H9 (cell line): ENCODE results near the gene AHNAK. TPM values are rescaled to one million over a fixed set of nuclear protein-coding genes. Genes with fewer than 3 reads are reported as not detected.

Source experiments
- DNase-seq: peaks from one replicate; pipeline ENCODE4 v3.0.0-alpha.2; 2017
- H2AFZ ChIP-seq: one replicate; pipeline ENCODE4 v1.6.1; 2013; ENCODE audit warnings: mild to moderate bottlenecking, low read length, control low read depth, moderate library complexity
- H2AK5ac ChIP-seq: 2 replicates; pipeline ENCODE4 v1.6.1; 2013; ENCODE audit warnings: low read length, control low read depth, mixed read lengths; ENCODE audit not compliant: insufficient read length
- H2BK120ac ChIP-seq: one replicate; pipeline ENCODE4 v1.6.1; 2013; ENCODE audit warnings: low read depth, mild to moderate bottlenecking, low read length, control low read depth, inconsistent platforms; ENCODE audit not compliant: poor library complexity, severe bottlenecking
- H2BK12ac ChIP-seq: 2 replicates; pipeline ENCODE4 v1.6.1; 2013; ENCODE audit warnings: low read length, control low read depth, mixed read lengths, low read depth; ENCODE audit not compliant: insufficient read length
- H2BK15ac ChIP-seq: 2 replicates; pipeline ENCODE4 v1.6.1; 2013; ENCODE audit warnings: low read depth, low read length, control low read depth
- H2BK20ac ChIP-seq: one replicate; pipeline ENCODE4 v1.6.1; 2013; ENCODE audit warnings: low read depth, mild to moderate bottlenecking, low read length, control low read depth, inconsistent platforms; ENCODE audit not compliant: poor library complexity, severe bottlenecking
- H2BK5ac ChIP-seq: 2 replicates; pipeline ENCODE4 v1.6.1; 2013; ENCODE audit warnings: low read length, control low read depth, mixed read lengths; ENCODE audit not compliant: insufficient read length
- H3K14ac ChIP-seq: 2 replicates; pipeline ENCODE4 v1.6.1; 2013; ENCODE audit warnings: low read length, control low read depth; ENCODE audit not compliant: insufficient read depth
- H3K18ac ChIP-seq: 2 replicates; pipeline ENCODE4 v1.6.1; 2013; ENCODE audit warnings: low read depth, mild to moderate bottlenecking, mixed read lengths, low read length, control low read depth; ENCODE audit not compliant: insufficient read length
- H3K23ac ChIP-seq: 2 replicates; pipeline ENCODE4 v1.6.1; 2013; ENCODE audit warnings: low read length, control low read depth, mixed read lengths, low read depth; ENCODE audit not compliant: insufficient read length
- H3K23me2 ChIP-seq: 2 replicates; pipeline ENCODE4 v1.6.1; 2013; ENCODE audit warnings: low read depth, mild to moderate bottlenecking, mixed read lengths, low read length, control low read depth; ENCODE audit not compliant: insufficient read length, poor library complexity, severe bottlenecking
- H3K27ac ChIP-seq: 2 replicates; pipeline ENCODE4 v1.5.1; 2013; ENCODE audit warnings: low read length, control low read depth, mixed read lengths, low read depth; ENCODE audit not compliant: insufficient read length
- H3K27me3 ChIP-seq: 2 replicates; pipeline ENCODE4 v1.6.1; 2013; ENCODE audit warnings: low read length, control low read depth, inconsistent platforms; ENCODE audit not compliant: insufficient read depth
- H3K4ac ChIP-seq: 2 replicates; pipeline ENCODE4 v1.6.1; 2013; ENCODE audit warnings: low read depth, mild to moderate bottlenecking, control low read depth, inconsistent platforms, low read length, moderate library complexity
- H3K4me1 ChIP-seq: 2 replicates; pipeline ENCODE4 v1.6.1; 2013; ENCODE audit warnings: low read length, control low read depth, inconsistent platforms; ENCODE audit not compliant: insufficient read depth
- H3K4me2 ChIP-seq: 2 replicates; pipeline ENCODE4 v1.6.1; 2013; ENCODE audit warnings: low read length, control low read depth, mixed read lengths; ENCODE audit not compliant: insufficient read length, insufficient read depth
- H3K56ac ChIP-seq: 2 replicates; pipeline ENCODE4 v1.6.1; 2013; ENCODE audit warnings: low read depth, mild to moderate bottlenecking, mixed read lengths, low read length, control low read depth; ENCODE audit not compliant: insufficient read length
- H3K79me1 ChIP-seq: 2 replicates; pipeline ENCODE4 v1.6.1; 2013; ENCODE audit warnings: low read depth, mild to moderate bottlenecking, moderate library complexity, low read length, control low read depth, inconsistent platforms; ENCODE audit not compliant: insufficient read depth, poor library complexity, severe bottlenecking
- H3K79me2 ChIP-seq: 2 replicates; pipeline ENCODE4 v1.6.1; 2013; ENCODE audit warnings: low read length, control low read depth, inconsistent platforms; ENCODE audit not compliant: insufficient read depth
- H3K9ac ChIP-seq: 2 replicates; pipeline ENCODE4 v1.6.1; 2013; ENCODE audit warnings: low read length, control low read depth, mixed read lengths; ENCODE audit not compliant: insufficient read length; ENCODE audit errors: extremely low read depth
- H3K9me3 ChIP-seq: one replicate; pipeline ENCODE4 v1.6.1; 2013; ENCODE audit warnings: low read depth, low read length, inconsistent platforms; ENCODE audit not compliant: control insufficient read depth
- H3T11ph ChIP-seq: one replicate; pipeline ENCODE4 v1.6.1; 2013; ENCODE audit warnings: mild to moderate bottlenecking, low read length, control low read depth, inconsistent platforms
- H4K20me1 ChIP-seq: one replicate; pipeline ENCODE4 v1.6.1; 2013; ENCODE audit not compliant: control insufficient read depth, insufficient read length, insufficient read depth
- H4K5ac ChIP-seq: 2 replicates; pipeline ENCODE4 v1.6.1; 2013; ENCODE audit warnings: low read depth, mild to moderate bottlenecking, mixed read lengths, low read length, control low read depth; ENCODE audit not compliant: insufficient read length
- H4K8ac ChIP-seq: replicated peaks from 2 replicates; pipeline ENCODE4 v1.6.1; 2013; ENCODE audit warnings: low read length, control low read depth, mixed read lengths, low read depth; ENCODE audit not compliant: insufficient read length
- H4K91ac ChIP-seq: 2 replicates; pipeline ENCODE4 v1.6.1; 2013; ENCODE audit warnings: low read depth, mild to moderate bottlenecking, moderate library complexity, mixed read lengths, low read length, control low read depth; ENCODE audit not compliant: insufficient read length
- H3K27ac Mint-ChIP-seq, 3 experiments: 2 replicates in 2 of 3; 3 replicates in 1 of 3; pipeline ENCODE4 v1.8.0; 2020 to 2021; ENCODE audit warnings: mixed read lengths in 3 of 3, mild to moderate bottlenecking in 1 of 3, moderate library complexity in 1 of 3
- H3K27me3 Mint-ChIP-seq: 2 replicates; pipeline ENCODE4 v1.8.0; 2021; ENCODE audit warnings: low read depth, mild to moderate bottlenecking, moderate library complexity, mixed read lengths
- H3K36me3 Mint-ChIP-seq, 3 experiments: 2 replicates in 2 of 3; 3 replicates in 1 of 3; pipeline ENCODE4 v1.8.0; 2020 to 2021; ENCODE audit warnings: low read depth in 3 of 3, mixed read lengths in 3 of 3; ENCODE audit not compliant: insufficient read depth in 1 of 3
- H3K4me1 Mint-ChIP-seq, 2 experiments: 2 replicates each; pipeline ENCODE4 v1.8.0; 2020; ENCODE audit warnings: mixed read lengths in 2 of 2
- H3K4me3 Mint-ChIP-seq, 2 experiments: 2 replicates in 1 of 2; 3 replicates in 1 of 2; pipeline ENCODE4 v1.8.0; 2020 to 2021; ENCODE audit warnings: mild to moderate bottlenecking in 2 of 2, mixed read lengths in 2 of 2, moderate library complexity in 1 of 2
- H3K9me3 Mint-ChIP-seq, 2 experiments: 2 replicates in 1 of 2; 3 replicates in 1 of 2; pipeline ENCODE4 v1.8.0; 2020; ENCODE audit warnings: mild to moderate bottlenecking in 2 of 2, mixed read lengths in 2 of 2, moderate library complexity in 1 of 2
- WGBS: extraction: QIAGEN DNeasy Blood & Tissue Kit; methylation state at CpG from one replicate; pipeline ENCODE4 v1.1.7; 2013; ENCODE audit warnings: missing lambda C conversion rate, low lambda C conversion rate, mixed read lengths; ENCODE audit not compliant: insufficient read length; ENCODE audit errors: extremely low coverage; 5-methylcytosine and 5-hydroxymethylcytosine counted together
- total RNA-seq: library from RNA; stranded (reverse); gene quantifications from 2 replicates; pipeline ENCODE4 v1.2.1, GENCODE V29; 2021
- TF ChIP-seq, protein P1 (sequence below): fragments of 200-600 bp; sonication (generic); conservative IDR thresholded peaks from 3 replicates; pipeline ENCODE4 v1.8.0; 2021; ENCODE audit warnings: antibody characterized with exemption, mild to moderate bottlenecking

AHNAK gene
- total RNA-seq, 1 experiment from 2014 or later = 15.2 TPM

DNA sequence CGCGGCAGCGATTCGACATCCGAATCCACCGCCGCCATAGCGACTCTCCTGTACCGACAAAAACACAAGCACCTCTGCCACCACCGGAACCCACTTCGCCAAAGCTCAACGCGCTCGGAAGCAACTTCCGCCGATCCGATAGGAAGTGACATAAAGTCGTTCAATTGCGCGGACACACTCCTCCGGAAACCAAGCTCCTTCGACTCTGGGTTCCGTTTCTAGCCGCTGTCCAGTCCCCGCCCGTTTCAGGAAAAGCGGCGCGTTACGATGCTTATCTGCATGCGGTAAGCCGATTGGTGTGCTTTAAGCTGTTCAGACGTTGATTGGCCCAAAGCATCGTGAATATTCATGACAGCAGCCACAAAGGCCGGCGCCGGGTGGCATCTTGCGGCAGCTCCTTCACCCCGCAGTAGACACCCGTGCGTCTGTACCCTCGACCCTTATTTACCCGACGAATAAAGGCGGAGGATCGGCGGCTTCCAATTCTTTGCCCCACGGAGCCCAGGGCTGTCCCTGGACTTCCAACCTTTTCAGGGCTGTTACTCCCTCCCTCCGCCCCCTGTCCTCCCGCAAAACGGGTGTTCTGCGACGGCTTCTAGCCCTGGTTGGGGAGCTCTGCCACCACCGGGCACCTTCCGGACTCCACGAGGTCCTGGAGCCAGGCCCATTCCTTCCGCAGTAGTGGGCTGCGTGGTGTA, 45.0 kb upstream of the AHNAK start, which contains the start of gene TUT1:
TUT1 (minus strand) TSS at position 76 of the 698 bp plus-strand sequence; CDS start at position 38, 38 bp downstream.
- Histone ChIP-seq H3K79me2 (no peaks in the 10 kb centered on the region), H3K18ac (peak within 1 kb of the TSS; percentile 45)
- WGBS = no CpG with 5 or more reads among the region's 58 CpGs

More for the DNA sequence above, 45.0 kb upstream of the AHNAK start, which contains the start of gene TUT1:
- H2BK15ac ChIP-seq = no peak within 1 kb of the TSS
- H4K91ac ChIP-seq = no peak within 1 kb of the TSS
- no peak within 1 kb of the TSS for H3K4ac ChIP-seq
- no peaks in the 10 kb centered on the region for H4K20me1 ChIP-seq
- no peaks in the 10 kb centered on the region for H3K9me3 Mint-ChIP-seq
- no peak within 1 kb of the TSS for H4K8ac ChIP-seq
- no peak within 1 kb of the TSS for H3K27ac ChIP-seq
- TF ChIP-seq, protein P1, sequence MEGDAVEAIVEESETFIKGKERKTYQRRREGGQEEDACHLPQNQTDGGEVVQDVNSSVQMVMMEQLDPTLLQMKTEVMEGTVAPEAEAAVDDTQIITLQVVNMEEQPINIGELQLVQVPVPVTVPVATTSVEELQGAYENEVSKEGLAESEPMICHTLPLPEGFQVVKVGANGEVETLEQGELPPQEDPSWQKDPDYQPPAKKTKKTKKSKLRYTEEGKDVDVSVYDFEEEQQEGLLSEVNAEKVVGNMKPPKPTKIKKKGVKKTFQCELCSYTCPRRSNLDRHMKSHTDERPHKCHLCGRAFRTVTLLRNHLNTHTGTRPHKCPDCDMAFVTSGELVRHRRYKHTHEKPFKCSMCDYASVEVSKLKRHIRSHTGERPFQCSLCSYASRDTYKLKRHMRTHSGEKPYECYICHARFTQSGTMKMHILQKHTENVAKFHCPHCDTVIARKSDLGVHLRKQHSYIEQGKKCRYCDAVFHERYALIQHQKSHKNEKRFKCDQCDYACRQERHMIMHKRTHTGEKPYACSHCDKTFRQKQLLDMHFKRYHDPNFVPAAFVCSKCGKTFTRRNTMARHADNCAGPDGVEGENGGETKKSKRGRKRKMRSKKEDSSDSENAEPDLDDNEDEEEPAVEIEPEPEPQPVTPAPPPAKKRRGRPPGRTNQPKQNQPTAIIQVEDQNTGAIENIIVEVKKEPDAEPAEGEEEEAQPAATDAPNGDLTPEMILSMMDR = no peak
- H3K27ac Mint-ChIP-seq = peak within 1 kb of the TSS; percentile 93 to 99 (median 96)
- peak within 1 kb of the TSS; percentile 92 for H3K4me2 ChIP-seq
- H3K36me3 Mint-ChIP-seq = peaks cover 24 to 61% (median 49%) of the 10 kb centered on the region in 3 experiments
- H3K4me1 Mint-ChIP-seq = peaks cover 21 to 25% of the 10 kb centered on the region in 2 experiments
- H2BK5ac ChIP-seq = no peak within 1 kb of the TSS
- H3K27me3 Mint-ChIP-seq = no peaks in the 10 kb centered on the region
- no peak within 1 kb of the TSS for H2BK12ac ChIP-seq
- H3K27me3 ChIP-seq = no peaks in the 10 kb centered on the region
- peaks cover 5% of the 10 kb centered on the region for H3K23me2 ChIP-seq
- peak within 1 kb of the TSS; percentile 41 for H3K14ac ChIP-seq
- peak within 1 kb of the TSS; percentile 74 for H3K9ac ChIP-seq
- H4K5ac ChIP-seq = no peak within 1 kb of the TSS
- no peak within 1 kb of the TSS for H3K56ac ChIP-seq
- peak; percentile 99 for DNase-seq
- no peaks in the 10 kb centered on the region for H3K9me3 ChIP-seq
- no peak within 1 kb of the TSS for H3K23ac ChIP-seq
- no peak within 1 kb of the TSS for H2BK120ac ChIP-seq
- H2AK5ac ChIP-seq = no peak within 1 kb of the TSS
- no peak within 1 kb of the TSS for H2AFZ ChIP-seq
- no peaks in the 10 kb centered on the region for H3K79me1 ChIP-seq
- H2BK20ac ChIP-seq = no peak within 1 kb of the TSS
- H3K4me3 Mint-ChIP-seq = peak within 1 kb of the TSS; percentile 94 to 96
- no peaks in the 10 kb centered on the region; the same call in 1 of the 2 replicates for H3K4me1 ChIP-seq
- H3T11ph ChIP-seq = no peak within 1 kb of the TSS
